NCI-H524 treated with DMSO at 0.1 percent for 48 hours (cell line): Measurements from ENCODE around the gene CWC27.

Experiments
- DNase-seq: peaks from one replicate; lab custom pipeline; 2025; lab: John Stamatoyannopoulos, UW

CWC27 gene

DNA sequence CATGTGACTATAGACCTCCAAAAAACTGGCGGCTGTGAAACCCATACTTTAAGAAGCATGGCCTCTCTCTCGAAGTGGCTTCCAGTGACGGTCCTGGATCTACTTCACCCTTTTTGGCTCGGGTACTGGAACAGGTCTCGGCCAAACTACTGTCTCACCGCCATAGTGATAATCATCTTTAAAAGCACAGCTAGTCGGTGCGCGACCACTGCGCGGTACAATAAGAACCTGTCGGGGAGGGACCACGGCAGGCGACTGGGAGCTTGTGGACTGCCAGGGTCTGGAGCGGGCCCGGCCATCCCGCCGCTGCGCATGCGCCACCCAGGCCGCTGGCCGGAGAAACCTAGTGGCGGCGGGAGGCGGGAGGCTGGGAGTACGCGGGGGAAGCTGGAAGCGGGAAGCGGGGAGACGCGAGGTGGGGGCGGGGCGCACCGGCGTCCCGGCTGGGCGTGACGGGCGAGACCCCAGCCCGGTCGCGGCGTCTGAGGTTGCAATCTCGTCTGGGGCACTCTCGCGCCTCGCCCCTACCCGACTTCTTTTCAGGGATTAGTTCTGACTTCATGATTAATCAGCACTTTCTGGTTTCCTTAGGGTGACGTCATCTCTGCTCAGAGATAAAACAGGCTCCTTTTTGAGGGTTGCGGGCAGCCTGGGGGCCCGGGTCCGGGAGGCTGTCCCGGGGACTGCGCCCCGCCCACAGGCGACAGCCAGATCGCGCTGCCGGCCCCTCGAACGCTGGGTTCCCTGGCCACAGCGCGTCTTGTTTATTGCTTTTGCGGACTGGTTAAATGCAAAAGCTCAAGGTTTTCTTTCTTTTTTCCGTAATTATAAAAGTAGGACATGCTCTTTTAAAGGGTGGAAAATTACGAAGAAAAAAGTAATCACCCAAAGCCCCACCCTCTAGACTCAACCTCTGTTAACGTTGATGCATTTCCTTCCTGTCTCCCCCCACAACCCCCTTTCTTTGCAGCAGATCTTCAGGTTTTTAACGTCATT lies 266.8 kb downstream of the CWC27 start:
- peak; percentile 57 for DNase-seq

DNA sequence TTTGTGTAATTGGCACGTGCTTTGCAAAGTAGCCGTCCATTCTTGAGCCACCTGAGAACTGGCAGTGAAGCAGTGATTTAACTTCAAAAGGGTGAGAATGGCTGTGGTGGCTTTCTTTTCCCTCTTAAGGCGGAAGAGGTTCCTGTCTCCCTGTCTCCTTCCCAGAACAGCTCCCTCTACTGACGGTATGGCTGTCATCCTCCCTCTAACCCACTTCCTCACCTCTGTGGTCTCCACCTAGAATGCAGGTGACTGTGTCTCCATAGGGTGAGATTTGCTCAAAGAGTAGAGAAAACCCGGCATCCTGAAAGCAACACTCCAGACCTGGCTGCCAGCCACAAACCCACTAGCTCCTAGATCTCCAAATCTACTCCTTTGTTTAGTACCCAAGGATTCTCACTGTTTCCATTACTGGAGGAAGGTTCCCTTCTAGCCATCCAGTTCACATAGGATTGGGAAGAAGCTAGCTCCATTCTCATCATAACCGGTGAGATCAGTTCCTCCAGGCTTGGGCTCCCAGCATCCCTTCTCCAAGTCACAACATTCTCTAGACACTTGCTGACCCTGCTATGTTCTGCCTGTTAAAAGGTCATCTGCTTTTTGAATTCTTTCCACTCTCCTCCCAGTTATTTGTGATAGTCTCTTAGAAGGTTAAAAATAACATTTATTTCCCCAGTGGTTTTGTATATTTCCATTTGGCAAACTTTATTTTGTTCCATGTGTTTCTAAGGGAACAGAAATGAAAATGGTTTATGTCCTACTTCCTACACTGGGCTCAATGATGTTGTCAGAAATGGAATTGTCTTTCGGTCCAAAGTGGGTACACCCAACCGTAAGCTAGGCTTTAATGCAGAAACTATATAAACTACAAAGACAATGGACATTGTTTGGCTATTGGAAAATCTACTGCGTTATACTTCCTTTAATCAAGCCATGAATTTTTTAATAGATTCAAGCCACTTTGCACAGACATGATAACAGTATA lies 269.4 kb downstream of the CWC27 start:
- no peak for DNase-seq

DNA sequence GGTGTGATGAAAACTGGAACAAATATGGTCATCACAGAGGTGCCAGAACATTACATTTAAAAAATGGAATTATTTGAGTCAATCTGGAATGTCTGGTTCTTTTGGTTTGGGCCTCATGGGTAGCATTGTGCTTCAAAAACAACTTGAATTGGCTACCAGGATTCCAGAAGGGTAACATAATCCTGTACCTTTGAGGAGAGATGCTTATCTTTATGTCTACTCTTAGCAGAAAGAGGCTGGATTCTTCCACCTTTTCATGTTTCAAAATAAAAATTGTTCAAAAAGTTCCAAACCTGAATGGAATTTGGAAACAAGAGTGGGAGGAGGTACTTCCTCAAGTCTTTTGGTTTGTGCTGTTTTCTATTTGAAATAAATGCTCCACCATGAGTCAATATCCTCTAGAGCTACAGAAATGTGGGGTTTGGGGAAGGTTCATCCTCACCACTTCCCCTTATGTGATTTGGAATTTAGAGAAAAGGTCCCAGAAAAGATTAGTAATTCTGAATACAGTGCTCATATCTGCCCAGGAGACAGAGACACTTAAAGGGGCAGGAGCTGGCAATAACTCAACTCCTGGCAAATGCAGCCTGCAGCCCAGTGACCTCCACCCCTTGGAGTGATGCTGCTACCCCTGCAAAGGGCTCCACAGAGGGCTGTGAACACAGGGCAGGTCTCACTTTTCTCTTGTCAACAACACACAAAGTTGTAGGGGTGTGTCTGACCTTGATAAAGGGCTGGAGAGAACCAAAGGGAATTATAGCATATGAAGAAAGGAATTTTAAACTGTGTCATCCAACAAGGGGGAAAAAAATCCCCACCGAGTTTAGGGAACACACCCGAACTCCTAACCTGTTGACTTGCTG lies 272.8 kb downstream of the CWC27 start:
- no peak for DNase-seq

DNA sequence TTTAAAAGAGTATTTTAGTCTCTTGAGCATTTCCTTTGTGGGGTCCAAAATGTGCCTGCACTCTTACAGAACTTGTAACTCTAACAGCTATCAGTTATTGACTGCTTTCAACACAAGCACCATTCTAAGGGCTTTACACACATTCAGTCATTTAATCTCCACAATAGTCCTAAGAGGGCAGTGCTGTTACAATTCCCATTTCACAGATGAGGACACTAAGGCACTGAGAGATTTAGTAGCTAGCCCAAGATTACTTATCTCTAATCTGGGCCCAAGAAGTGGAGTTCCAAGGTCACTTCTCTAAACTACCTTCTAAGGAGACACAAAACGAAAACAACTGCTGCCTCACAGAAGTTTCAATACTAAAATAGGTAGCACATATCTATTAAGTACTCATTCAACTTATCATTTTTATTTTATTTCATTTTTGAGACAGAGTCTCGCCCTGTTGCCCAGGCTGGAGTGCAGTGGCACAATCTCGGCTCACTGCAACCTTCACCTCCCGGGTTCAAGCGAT lies 275.2 kb downstream of the CWC27 start:
- DNase-seq, result no peak

DNA sequence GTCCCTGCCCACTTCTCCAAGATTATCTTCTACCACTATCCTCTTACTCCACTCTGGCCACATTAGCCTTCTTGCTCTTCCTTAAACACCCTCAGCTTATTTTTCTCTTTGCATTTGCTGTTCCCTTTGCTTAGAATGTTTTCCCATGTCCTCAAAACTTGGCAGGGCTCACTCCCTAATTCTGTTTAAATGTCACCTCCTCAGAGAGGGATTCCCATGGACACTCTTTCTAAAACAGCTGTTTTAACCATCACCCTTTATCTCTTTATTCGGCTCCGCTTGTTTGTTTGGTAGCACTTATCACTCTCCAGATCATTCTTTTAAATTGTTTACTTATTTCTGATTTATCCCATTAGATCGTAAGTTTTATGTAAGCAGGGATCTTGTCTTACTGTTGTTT lies 278.5 kb downstream of the CWC27 start:
- DNase-seq, result no peak

DNA sequence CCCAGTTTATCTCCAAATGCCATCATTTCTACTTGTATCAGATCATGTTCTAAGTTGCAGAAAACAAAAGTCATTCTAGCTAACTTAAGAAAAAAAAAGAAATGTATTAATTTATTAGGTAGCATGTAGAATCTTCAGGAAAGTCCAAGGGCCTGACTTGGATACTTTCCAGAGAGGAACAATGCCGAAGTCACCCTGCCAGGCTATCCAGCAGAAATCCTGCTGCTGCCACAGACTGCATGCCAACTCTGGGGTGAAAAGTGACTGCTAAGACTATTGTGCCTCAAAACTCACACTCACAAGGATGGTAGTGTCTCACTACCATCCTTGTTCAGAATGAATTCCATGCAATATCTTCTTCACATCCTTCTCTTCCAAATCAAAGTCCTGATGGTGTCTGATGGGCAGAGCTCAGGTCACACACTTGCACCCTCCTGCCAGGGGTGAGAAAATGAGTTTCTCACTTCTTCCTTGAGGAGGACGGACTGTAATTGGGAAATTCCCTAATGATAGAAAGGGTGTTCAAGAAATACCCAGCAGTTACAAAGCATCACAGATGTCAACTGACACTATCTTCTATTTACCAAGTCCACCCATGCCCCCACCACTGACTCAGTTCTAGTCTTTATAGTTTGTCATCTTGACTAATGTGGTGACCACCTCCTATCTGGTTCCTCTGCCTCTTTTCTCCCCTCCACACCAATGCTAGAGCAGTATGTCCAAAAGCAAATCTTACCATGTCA lies 279.4 kb downstream of the CWC27 start:
- no peak for DNase-seq

DNA sequence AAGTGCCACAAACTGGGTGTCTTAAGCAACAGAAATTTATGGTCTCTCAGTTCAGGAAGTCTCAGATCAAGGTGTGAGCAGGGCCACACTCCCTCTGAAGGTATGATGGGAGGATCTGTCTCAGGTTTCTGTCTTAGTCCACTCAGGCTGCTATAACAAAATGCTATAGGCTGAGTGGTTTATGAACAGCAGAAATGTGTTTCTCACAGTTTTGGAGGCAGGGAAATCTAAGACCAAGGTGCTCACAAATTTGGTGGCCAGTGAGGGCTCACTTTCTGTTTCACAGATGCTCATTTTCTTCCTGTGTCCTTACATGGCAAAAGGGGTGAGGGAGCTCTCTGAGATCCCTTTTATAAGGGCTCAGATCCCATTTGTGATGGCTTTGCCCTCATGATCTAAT lies 281.4 kb downstream of the CWC27 start:
- no peak for DNase-seq

DNA sequence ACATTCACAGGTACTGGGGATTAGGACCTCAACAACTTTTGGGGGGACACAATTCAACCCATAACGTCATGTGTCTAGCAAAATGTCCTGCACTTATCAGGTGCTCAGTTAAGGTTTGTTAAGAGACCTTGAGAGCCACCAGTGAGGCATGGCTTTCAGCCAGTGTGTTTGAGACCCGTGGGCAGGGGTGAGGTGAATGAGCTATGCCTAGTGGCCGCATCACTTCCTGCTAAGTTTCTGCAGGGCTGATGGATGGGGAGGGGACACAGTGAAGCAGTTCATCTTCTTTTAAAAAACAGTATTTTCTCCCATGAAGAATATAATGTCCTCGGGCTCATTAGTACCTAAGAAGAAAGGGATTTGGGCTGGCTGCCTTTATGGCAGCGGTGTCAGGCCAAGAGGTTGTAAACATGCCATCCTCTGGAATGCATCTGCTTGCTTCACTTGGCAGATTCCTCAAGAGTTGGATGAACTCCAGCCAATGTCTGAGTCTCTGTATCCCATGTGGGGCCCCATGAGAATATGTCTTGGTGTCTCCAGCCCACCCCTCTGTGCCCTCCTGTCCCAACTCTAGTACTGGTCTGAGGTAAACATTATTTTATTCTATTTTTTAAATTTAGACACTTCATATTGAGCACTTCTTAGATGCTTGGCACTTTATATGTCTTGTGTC lies 282.2 kb downstream of the CWC27 start:
- no peak for DNase-seq

DNA sequence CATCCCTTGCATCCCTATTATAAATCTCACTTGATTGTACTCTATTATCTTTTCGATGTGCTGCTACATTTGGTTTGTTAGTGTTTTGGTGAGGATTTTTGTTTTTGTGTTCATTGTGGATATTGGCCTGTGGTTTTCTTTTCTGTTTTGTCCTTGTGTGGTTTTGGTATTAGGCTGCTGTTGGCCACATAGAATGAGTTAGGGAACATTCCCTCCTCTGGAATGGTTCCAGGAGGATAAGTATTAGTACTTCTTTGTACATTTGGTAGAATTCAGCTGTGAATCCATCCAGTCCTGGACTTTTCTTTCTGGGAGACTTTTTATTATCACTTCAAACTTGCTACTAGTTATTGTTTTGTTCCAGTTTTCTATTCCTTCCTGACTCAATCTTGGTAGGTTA lies 287.2 kb downstream of the CWC27 start:
- DNase-seq, result no peak

DNA sequence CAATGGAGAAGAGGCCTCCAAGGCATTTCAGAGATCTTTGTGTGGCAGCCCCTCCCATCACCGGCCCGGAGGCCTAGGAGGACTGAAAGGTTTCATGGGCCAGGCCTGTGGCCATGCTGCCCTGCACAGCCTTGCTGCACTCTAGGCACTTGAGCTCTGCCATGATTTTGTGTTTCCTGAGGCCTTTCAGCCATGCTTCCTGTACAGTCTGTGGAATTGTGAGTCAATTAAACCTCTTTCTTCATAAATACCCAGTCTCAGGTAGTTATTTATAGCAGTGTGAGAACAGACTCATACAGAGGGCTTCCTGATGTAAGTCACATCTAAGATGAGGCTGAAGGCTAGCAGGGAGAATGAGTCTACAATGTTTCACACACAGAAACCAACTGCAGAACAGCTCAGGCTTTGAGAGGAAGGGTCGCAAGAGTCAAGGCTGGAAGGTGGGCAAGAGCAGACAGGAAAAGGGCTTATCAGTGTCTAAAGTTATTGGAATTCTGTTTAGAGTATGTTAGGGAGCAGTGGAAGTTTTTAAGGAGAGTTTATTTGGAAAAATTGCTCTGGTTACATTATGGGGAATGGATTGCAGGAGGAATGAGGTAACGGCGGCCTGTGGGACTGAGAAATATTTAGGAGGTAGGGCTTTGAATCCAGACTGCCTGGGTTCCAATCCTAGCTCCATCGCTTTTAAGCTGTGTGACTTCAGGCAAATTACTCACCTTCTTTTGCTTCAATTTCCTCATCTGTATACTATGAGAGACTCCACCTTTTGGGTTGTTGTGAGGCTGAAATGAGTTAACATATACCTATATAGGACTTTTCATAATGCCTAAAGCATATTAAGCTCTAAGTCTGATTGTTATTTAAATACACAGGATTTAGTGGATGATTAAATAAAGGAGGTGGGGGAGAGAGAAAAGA lies 291.2 kb downstream of the CWC27 start:
- no peak for DNase-seq

DNA sequence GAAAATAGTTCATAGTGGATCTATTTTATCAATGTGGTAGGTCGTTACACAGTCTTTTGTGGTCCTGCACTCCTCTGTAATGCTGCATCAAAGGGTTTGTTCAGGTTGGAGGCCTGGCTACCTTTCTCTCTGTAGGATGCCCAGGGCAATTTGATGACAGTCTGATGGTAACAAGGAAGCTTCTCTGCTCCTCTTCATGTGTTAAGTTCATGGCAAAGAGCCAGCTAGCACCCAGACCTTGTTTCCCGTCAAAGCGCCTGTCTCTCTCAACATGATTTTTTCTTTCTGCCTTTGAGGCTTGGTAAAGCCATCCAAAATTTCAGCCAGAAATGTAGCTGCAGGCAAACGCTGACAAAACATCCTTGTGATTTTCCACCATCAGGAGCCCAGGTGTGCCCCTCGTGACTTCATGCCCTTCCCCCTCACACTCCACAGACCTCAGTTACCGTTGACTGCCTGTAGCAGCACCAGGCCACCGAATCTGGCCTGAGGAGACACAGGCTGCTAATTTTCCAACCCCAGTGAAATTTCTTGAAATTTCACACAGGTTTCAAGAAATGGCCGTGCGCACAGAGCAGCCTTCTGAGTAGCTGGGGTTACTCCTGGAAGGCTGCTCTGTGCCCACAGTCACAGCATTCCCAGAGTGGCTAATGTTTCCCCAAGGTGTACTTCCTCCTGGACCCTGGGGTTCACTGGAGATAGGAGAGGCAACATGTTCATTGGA lies 292.7 kb downstream of the CWC27 start:
- DNase-seq, result no peak

DNA sequence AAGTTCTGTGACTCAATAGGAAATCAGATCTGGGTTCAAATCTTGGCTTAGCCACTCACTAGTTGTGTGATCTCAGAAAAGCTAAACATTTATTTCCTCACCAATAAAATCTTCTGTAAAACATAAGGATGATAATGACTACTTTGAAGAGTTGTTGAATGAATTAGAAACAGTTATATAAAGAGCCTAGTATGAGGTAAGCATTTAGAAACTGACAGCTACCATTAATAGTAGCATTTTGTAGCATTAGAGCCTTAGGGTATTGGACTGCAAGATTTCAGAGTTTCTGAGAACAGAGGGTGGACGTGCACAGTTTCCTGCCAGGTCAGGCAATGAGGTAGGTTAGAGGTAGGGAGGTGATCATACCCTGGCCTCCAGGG lies 293.2 kb downstream of the CWC27 start:
- DNase-seq, result no peak

DNA sequence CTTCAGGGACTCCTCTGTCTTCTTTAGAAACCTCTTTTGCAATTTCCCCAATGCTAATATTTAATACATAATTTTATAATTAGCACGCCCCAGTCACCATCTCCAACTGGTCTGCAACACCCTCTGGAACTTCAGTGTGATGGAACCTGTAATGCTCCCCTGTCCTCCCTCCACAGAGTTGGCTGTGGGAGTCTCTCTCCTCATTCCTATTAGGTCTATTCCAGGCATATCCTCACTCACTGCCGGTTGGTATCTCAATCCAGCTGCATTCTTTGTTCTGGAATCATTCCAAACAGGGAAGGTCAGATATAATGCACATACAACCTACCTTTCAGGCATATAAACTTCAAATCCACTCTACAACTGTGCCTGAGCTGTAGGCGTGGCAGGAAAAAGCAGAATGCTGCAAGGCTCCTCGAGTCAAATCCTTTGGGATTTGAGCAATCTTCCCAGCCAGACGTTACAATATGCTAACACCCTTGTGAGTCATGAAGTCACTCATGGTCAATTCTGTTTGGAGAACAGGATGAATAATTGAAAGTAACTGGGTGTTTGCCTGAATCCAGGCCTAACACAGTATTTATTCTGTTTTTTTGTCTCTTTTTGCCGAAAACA lies 293.8 kb downstream of the CWC27 start:
- peak; percentile 27 for DNase-seq

DNA sequence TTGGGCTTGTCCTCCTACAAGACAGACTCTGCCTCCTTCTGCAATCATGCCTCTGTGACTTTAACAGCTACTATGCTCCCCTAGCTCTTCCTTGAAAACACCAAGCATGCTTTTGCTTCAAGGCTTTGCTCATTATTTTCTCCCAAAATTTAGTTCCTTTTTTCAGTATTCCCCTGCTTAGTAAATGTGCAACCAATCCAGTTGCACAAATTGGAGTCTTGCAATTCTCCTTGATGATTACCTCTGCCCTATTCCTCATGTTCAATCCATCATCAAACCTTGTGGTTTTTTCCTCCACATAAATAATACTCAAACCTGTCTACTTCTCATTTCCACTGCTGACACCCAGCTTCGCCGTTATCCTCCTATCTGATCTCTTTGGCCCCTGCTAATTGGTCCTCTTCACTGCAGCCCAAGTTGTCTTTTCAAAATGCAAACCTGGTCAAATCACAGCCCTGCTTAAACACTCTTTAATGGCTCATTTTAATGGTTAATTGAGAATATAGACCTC lies 296.3 kb downstream of the CWC27 start:
- DNase-seq, result no peak

DNA sequence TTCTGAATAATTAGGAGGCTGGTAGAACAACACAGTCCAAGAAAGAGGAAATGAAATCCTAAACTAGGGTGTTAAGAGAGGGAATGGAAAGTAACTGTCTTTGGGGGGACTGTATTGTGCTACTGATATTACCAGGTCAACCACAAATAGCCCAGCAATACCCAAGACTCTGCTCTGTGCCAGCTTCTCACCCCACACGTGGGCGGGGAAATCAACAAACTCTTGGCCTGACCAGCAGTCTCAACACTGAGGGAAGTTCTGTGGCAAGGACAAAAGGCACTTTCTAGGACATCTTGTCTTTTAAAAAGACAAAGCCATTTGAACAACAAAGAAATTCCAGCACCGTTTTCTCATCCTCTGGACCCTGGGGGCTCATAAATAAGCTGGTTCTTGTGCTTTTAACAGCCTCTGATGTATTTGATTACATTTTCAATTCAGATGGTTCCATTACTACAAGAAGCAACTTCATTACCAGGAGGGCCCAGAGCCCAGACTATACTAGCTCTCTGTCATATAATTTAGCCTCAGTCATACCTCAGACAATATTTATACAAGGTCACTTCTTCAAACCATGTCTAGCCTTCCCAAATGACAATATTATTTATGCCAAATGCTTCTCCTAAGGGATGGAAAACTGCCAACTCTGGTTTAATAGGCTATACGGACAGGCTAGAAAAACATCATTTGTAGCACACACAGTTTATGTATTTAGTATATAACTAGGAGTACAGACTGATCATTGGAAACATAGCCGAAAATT lies 297.8 kb downstream of the CWC27 start:
- no peak for DNase-seq

DNA sequence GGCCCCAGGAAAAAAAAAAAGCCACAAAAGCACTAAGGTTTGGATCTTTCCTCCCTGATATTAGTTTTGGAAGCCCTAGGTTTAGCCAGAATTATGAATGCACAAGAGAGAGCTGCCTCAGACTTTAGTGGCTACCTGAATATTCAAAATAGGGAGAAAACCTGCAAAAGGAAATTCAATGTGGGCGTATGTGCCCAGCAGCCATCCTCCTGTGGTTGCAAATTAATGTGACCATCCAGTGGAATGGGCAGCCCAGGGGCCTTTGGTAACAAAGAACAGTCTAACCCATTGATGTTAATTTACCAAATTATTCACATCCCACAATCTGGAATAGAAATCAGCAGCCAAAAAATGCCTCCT lies 298.4 kb downstream of the CWC27 start:
- DNase-seq, result no peak
